Measurements from ENCODE around the gene NIPAL1. TPM values are rescaled to one million over a fixed set of nuclear protein-coding genes. Genes with fewer than 3 reads are reported as not detected.
"Not testable (repeated sequence)": the region's sequence is repeated elsewhere in the genome, so short reads cannot be mapped to it uniquely, and the experiment has no call there.

The NIPAL1 gene
- total RNA-seq, 1 donor from 2014 or later = 0.13 TPM

- H3K36me3 Mint-ChIP-seq (ENCODE audit: unreplicated experiment) = no peaks in the 10 kb centered on the region
- H3K27ac Mint-ChIP-seq (ENCODE audit: unreplicated experiment) = no peak overlapping the region
- H3K4me3 Mint-ChIP-seq (ENCODE audit: unreplicated experiment) = no peak overlapping the region
- peaks cover 7% of the 10 kb centered on the region for H3K27me3 Mint-ChIP-seq (ENCODE audit: unreplicated experiment)
- H3K9me3 Mint-ChIP-seq (ENCODE audit: unreplicated experiment) = peaks cover 25% of the 10 kb centered on the region
- no peak for TF ChIP-seq CTCF (IDR thresholded peaks at IDR 0.05)
- DNase-seq (ENCODE audit: extremely low spot score, unreplicated experiment) = no peak
- H3K4me1 Mint-ChIP-seq (ENCODE audit: unreplicated experiment) = no peaks in the 10 kb centered on the region
These were observed 8.5 kb upstream of the NIPAL1 start for GRCh38 chr4:48008021-48008596.

- not testable (repeated sequence) for H3K4me3 Mint-ChIP-seq (ENCODE audit: unreplicated experiment); DNase-seq (ENCODE audit: extremely low spot score, unreplicated experiment); H3K27ac Mint-ChIP-seq (ENCODE audit: unreplicated experiment); H3K36me3 Mint-ChIP-seq (ENCODE audit: unreplicated experiment); H3K4me1 Mint-ChIP-seq (ENCODE audit: unreplicated experiment)
- peaks cover 19% of the 10 kb centered on the region for H3K9me3 Mint-ChIP-seq (ENCODE audit: unreplicated experiment)
- H3K27me3 Mint-ChIP-seq (ENCODE audit: unreplicated experiment) = peaks cover 18% of the 10 kb centered on the region
These were observed 5.7 kb upstream of the NIPAL1 start for GRCh38 chr4:48010906-48011305.

GRCh38 chr4:48011722-48012121 lies 4.8 kb upstream of the NIPAL1 start:
- H3K4me1 Mint-ChIP-seq (ENCODE audit: unreplicated experiment) = peaks cover 6% of the 10 kb centered on the region
- TF ChIP-seq CTCF (IDR thresholded peaks at IDR 0.05) = no peak
- H3K27me3 Mint-ChIP-seq (ENCODE audit: unreplicated experiment) = peaks cover 21% of the 10 kb centered on the region
- H3K4me3 Mint-ChIP-seq (ENCODE audit: unreplicated experiment) = no peak overlapping the region
- no peaks in the 10 kb centered on the region for H3K36me3 Mint-ChIP-seq (ENCODE audit: unreplicated experiment)
- no peak overlapping the region for H3K27ac Mint-ChIP-seq (ENCODE audit: unreplicated experiment)
- H3K9me3 Mint-ChIP-seq (ENCODE audit: unreplicated experiment) = peaks cover 15% of the 10 kb centered on the region
- DNase-seq (ENCODE audit: extremely low spot score, unreplicated experiment) = no peak

- no peaks in the 10 kb centered on the region for H3K36me3 Mint-ChIP-seq (ENCODE audit: unreplicated experiment)
These were observed 3.7 kb upstream of the NIPAL1 start for GRCh38 chr4:48012824-48013223.

GRCh38 chr4:48015216-48015615 lies 1.4 kb upstream of the NIPAL1 start:
- Mint-ChIP-seq H3K4me1 (ENCODE audit: unreplicated experiment) (peaks cover 11% of the 10 kb centered on the region), H3K27ac (ENCODE audit: unreplicated experiment) (no peak overlapping the region), H3K36me3 (ENCODE audit: unreplicated experiment) (no peaks in the 10 kb centered on the region), H3K4me3 (ENCODE audit: unreplicated experiment) (no peak overlapping the region), H3K27me3 (ENCODE audit: unreplicated experiment) (peaks cover 44% of the 10 kb centered on the region), H3K9me3 (ENCODE audit: unreplicated experiment) (peaks cover 6% of the 10 kb centered on the region)
- no peak for DNase-seq (ENCODE audit: extremely low spot score, unreplicated experiment)
- no peak for TF ChIP-seq CTCF (IDR thresholded peaks at IDR 0.05)

More at GRCh38 chr4:48012824-48013223, 3.7 kb upstream of the NIPAL1 start:
- no peak for TF ChIP-seq CTCF (IDR thresholded peaks at IDR 0.05)
- H3K27ac Mint-ChIP-seq (ENCODE audit: unreplicated experiment) = no peak overlapping the region
- H3K9me3 Mint-ChIP-seq (ENCODE audit: unreplicated experiment) = peaks cover 15% of the 10 kb centered on the region
- H3K4me1 Mint-ChIP-seq (ENCODE audit: unreplicated experiment) = peaks cover 11% of the 10 kb centered on the region
- H3K27me3 Mint-ChIP-seq (ENCODE audit: unreplicated experiment) = peaks cover 25% of the 10 kb centered on the region
- DNase-seq (ENCODE audit: extremely low spot score, unreplicated experiment) = no peak
- H3K4me3 Mint-ChIP-seq (ENCODE audit: unreplicated experiment) = no peak overlapping the region

GRCh38 chr4:48015678-48016077 lies 894 bp upstream of the NIPAL1 start:
- H3K27me3 Mint-ChIP-seq (ENCODE audit: unreplicated experiment) = peaks cover 44% of the 10 kb centered on the region
- no peaks in the 10 kb centered on the region for H3K36me3 Mint-ChIP-seq (ENCODE audit: unreplicated experiment)
- no peak overlapping the region for H3K27ac Mint-ChIP-seq (ENCODE audit: unreplicated experiment)
- peak overlapping the region; percentile 79 for H3K4me3 Mint-ChIP-seq (ENCODE audit: unreplicated experiment)
- H3K9me3 Mint-ChIP-seq (ENCODE audit: unreplicated experiment) = peaks cover 3% of the 10 kb centered on the region
- DNase-seq (ENCODE audit: extremely low spot score, unreplicated experiment) = no peak
- no peak for TF ChIP-seq CTCF (IDR thresholded peaks at IDR 0.05)
- H3K4me1 Mint-ChIP-seq (ENCODE audit: unreplicated experiment) = peaks cover 11% of the 10 kb centered on the region

All from osteocyte (in vitro differentiated cells).